ENCODE measurements around the gene CPXM2. TPM values are rescaled to one million over a fixed set of nuclear protein-coding genes. Genes with fewer than 3 reads are reported as not detected.

Gene CPXM2
- 1 to 10 TPM; 4.6 to 6.7 (median 5.9) TPM for polyA plus RNA-seq (ENCODE audit: insufficient read length in 4 of 4)

DNA sequence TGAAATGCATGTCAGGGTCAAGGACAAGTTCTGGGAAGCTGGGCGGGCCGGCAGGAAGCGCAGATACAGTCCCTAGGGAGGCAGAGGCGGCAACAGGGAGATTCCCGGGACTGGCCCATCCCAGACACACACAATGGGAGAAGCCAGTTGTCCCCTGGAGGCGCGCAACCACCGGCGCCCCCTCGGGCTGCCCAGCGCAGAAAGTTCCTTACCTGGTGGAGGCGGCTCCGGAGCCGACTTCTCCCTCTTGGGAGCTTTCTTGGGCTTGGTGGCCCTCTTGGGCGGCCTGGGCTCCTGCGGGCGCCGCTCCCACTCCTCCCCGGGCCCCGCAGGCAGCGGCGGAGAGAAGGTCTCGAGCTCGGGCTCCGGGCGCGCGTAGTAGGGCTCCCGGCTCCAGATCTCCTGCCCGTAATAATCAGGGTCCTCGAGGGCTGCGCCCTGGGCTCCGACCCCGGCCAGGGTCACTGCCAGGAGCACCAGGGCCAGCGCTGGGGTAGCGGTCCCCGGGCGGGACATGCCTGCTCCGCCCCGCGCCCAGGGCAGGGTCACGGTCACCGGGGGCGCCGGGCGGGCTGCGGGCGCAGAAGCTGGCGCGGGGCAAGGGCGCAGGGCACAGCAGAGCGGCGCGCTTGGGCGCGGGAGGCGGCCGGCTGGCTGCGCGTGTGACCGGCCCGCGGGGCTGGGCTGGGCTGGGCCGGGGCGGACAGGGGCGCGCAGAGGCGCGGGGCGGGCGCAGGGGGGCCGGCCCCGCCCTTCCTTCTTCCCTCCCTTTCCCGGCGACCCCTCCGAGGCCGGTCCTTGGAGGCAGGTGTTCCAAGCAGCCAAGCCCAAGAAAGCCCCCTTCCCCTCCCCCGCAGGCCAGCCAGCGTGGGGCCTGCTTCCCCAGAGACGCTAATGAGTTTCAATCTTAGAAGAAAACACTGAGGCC is at the start of gene CPXM2:
Gene CPXM2, minus strand, starts transcription at position 664 of the 928 bp plus-strand sequence. Its CDS starts 148 bp downstream, at position 516.
- no peak for DNase-seq (ENCODE audit: low read depth in 4 of 4, low spot score in 3 of 4)

DNA sequence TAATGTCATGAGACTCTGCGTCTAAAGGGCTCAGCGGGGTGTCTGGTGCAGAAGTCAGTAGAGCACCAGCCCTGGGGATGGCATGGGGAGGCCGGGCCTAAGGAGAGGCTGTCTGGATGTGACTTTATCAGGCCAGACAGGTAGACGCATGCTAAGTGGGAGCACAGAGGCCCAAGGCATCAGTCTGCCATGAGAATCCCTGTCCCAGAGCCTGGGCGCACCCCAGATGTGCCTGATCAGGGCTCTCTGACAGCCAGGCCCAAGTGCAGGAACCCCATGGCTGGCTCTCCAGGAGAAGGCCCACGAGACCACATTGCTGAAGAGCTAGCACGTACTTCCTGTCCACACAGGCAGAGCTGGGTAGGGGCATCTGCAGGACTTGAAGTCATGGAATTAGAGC is 48.0 kb upstream of the CPXM2 start:
- no peak for DNase-seq (ENCODE audit: low read depth in 4 of 4, low spot score in 3 of 4)

DNA sequence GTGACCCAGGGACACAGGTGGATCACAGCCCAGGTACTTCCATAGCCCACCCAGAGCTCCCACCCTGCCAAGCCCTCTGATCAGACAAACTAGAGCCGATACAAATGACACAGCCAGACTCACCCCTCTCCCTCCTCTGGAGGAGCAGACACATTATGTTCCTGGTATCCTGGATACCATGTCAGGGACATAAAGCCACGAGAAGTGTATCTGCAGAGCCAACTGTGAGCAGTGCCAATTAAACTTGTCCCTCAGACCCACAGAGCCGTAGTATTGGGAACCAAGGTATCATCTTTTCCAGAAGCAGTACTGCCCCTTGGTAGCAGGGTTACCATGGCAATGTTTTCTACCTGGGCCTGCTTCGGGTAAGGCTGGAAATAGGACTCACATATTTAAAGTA is 47.3 kb upstream of the CPXM2 start:
- DNase-seq (ENCODE audit: low read depth in 4 of 4, low spot score in 3 of 4) = no peak

DNA sequence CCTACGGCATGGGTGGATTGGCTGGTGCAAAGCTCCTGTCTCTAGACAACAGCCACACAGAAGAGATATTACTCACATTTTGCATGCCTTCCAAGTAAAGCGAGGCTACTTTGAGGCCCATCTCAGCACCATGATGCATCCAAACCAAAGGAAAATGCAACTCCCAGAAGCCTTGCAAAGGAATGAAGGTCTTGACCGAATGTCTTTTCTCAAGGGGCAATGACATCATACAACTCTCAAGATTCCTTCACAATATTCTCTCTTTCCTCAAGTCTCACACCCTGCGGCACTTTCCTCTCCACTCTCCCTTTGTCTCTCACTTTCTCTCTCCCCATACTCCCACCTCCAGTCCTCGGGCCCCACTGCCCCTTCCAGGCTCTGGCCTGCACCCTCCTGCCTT is 44.8 kb upstream of the CPXM2 start:
- no peak for DNase-seq (ENCODE audit: low read depth in 4 of 4, low spot score in 3 of 4)

DNA sequence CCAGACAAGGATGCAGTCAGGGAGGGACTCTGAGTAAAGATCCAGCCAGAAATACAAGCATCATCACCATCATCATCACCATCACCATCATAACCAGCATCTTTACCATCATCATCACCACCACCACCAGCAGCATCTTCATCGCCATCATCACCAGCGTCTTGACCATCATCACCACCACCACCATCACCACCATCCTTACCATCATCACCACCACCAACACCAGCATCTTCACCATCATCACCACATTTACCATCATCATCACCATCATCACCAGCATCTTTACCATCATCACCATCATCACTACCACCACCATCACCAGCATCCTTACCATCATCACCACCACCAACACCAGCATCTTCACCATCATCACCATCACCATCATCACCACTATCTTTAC is 44.1 kb upstream of the CPXM2 start:
- DNase-seq (ENCODE audit: low read depth in 4 of 4, low spot score in 3 of 4) = no peak

DNA sequence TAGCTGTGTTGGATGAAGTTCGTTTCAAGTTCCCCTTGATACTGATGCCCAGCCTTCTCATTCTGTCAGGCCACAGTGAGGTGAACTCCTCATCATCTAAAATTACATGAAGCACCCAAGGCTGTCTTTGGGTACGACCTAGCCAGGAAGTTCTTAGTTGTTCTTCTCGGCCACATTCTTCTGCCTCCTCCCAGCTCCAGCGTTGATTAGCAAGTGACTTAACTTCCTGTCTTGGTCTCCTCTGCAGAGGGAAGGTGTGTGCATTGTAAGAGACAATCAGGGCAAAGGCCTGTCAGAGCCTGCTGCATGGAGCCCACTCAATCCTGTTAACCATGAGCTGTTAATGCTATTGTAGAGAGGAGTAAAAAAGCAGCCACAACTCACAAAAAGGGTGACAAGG is 43.2 kb upstream of the CPXM2 start:
- no peak for DNase-seq (ENCODE audit: low read depth in 4 of 4, low spot score in 3 of 4)

DNA sequence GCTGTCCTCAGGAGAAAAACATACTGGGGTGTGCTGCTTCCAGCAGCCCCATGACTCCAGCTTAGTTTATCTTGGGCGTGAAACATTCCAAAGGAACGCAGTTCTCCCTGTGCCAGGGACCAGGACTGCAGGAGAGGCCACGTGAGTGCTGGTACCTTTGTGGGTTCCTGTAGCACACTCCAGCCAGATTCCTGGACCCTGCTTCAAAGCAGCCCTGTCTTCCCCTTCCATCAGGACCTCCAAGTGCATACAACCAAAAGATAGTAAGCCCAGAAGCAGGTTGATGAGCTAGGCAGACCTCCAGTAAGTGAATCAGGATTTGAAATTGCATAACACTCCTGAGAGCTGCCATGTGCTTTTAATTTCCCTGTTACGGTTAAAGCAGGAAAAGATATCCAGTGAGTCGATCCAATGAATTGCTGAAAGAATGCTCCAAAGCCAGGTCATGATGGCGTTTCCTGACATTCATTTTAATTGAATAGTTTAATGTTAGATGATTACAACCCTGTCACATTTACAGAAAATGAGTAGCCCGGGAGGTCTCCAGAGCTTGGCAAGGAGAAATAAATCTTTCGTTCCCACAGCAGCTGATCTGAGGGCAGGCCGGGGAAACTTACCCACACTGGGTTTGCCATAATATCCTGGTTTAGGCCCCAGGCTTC is 38.9 kb upstream of the CPXM2 start:
- DNase-seq (ENCODE audit: low read depth in 4 of 4, low spot score in 3 of 4) = no peak

DNA sequence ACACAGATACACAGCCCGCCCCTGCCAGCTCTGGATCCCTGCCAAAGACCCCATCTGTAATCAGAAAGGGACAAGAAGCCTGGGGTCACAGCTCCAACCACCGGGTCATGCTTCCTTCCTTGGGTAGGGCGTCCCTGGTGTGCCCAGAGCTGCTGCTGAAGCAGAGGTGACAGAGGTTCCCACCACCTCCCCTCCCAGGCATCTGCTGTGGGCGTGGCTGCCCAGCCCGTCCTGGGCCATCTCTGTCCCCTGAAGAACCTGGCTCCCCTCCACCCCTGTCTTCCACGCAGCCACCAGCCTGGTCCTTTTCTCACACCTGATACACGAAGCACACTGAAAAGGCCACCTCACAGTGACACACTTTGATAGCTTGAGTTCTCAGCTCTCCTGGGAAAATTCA is 38.2 kb upstream of the CPXM2 start:
- DNase-seq (ENCODE audit: low read depth in 4 of 4, low spot score in 3 of 4) = no peak

DNA sequence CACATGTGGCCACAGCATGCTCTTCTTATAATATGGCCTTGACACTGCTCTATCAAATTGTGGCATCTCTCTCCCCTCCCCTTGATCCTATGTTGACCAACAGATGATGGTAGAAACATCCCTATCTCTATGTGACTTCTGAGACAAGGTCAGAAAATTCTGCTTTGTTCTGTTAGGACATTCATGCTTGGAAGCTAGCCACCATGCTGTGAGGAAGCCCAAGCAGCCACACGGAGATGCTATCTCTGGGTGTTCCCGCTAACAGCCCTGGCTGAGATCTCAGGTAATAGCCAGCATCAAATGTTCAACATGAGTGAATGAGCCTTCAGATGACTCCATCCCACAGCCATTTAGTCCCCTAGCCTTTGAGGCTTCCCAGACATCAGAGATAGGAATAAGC is 36.8 kb upstream of the CPXM2 start:
- no peak for DNase-seq (ENCODE audit: low read depth in 4 of 4, low spot score in 3 of 4)

DNA sequence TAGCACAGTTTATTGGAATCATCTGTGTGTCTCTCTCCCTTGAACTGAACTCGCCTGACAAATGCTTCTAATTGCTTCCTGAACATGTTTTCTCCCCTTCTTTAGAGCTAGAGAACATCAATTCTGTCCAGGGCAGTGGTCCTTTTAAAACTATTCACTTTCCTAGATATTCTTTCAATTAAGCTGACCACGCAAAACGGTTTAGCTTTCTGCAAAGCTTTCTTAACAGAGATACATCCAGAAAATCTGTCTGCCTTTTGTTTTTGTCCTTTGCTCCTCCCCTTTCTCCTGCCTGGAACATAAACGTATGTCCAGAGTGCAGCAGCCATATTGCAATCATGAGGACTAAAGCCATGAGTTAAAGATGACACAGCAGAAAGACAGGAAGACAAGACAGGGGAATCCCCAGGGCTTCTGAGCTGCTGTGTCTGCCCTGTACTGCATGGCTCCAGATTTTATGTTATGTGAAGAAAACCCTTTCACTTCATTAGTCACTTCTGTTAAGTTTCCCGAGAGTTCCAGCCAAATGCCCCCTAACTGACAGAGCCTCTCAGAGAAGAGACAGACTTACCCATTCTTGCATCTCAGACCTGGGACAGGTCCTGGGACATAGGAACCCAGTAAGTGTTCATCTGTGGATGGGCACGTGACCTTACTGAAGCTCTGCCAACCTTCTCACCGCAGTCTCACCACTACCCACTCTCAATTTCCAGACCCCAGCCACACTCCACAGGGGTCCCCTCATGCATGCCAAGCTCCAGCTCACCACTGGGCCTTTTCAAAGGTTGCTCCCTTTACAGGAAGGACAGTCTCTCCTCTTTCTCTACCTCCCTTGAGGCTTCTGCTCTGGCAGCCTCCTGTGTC is 35.0 kb upstream of the CPXM2 start:
- no peak for DNase-seq (ENCODE audit: low read depth in 4 of 4, low spot score in 3 of 4)

DNA sequence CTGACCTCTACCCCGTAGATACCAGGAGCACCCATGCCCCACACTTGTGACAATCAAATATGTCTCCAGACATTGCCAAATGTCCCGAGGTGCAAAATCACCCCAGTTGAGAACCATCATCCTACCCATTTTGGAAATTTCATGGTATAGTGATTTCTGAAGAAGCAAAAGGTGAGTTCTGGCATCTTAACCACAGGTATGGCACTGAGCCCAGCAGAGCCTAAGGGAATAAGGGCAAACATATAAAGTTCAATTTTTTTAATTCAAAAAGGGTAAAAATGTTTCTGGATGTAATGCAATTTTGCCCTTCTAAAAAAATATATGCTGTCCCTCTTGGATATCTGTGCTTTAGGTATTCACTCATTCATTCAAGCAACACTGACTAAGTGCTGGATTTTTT is 30.5 kb upstream of the CPXM2 start:
- no peak for DNase-seq (ENCODE audit: low read depth in 4 of 4, low spot score in 3 of 4)

DNA sequence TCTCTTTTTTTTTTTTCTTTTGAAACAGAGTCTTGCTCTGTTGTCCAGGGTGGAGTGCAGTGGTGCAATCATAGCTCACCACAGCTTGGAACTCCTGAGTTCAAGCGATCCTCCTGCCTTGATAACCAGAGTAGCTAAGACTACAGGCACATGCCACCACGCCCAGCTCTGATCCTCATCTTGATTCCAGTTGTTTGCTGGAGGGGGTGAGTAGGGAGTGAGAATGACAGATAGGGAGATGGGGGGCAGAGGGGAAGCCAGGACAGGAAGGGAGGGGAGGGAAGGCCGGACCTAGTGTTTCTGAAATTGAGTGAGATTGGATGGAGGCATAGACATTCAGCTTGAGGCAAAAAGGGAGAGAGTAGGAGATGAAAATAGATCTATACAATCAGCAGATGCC is 25.2 kb upstream of the CPXM2 start:
- DNase-seq (ENCODE audit: low read depth in 4 of 4, low spot score in 3 of 4) = no peak

DNA sequence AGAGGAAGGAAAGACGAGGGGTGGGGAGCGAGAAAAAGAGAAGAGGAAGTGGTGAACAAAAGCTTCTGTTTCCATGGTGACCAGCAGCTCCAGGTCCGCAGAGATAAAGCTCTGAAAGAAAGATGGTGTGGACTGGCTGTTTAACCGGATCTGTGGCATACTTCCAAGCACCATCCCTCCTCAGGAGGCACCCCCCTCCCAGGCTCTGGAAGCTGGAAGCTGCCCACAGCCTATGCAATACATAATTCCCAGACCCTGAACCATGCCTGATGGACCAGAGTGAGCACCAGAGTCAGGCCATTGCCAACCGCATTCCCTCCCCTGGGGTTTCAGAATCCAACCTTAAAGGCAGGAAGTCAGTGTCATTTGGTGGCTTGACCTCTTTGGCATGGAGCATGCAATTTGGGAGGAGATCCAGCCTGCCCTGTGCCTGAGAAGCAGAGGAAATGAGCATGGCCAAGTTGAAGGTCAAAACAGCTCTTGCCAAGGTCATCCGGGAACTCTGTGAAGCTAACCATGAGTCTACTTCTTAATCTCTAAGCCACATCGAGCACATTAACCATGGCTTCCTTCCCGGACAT is 22.2 kb upstream of the CPXM2 start:
- DNase-seq (ENCODE audit: low read depth in 4 of 4, low spot score in 3 of 4) = no peak

DNA sequence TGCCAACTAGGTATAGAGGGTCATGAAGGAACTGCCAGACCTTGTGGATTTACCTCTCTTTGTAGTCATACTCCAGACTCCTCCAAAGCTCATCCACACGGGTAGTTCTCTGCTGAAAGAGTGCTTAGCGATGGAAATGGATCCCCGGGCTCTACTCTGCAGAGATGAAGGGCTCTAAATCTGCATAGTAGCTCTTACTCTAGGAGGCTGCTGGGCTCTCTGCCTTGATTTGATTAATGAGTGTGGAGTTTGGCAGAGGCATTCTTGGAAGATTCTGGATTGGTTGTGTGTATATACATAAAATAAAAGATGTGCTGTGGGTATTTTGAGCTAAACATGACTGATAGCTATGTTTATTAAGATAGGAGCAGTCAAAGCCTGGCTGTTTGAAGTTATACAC is 21.3 kb upstream of the CPXM2 start:
- no peak for DNase-seq (ENCODE audit: low read depth in 4 of 4, low spot score in 3 of 4)

DNA sequence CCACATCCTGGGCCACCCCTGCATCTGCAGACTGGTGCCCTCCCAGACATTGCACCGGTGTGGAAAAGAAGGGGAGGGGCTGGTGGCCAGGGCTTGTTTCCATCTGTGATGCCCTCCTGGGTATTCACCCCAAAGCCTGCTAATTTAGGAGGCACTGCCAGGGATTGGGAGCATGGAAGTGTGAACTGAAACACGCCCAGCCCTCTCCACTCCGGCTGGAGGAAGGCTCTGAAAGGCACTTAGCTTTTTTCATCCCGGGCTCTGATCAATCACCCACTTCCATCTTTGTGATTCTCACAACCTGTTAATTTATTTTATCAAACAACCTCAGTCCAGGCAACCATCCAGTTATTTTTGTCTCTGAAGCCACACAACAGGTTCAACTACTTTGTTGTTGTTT is 20.9 kb upstream of the CPXM2 start:
- no peak for DNase-seq (ENCODE audit: low read depth in 4 of 4, low spot score in 3 of 4)

DNA sequence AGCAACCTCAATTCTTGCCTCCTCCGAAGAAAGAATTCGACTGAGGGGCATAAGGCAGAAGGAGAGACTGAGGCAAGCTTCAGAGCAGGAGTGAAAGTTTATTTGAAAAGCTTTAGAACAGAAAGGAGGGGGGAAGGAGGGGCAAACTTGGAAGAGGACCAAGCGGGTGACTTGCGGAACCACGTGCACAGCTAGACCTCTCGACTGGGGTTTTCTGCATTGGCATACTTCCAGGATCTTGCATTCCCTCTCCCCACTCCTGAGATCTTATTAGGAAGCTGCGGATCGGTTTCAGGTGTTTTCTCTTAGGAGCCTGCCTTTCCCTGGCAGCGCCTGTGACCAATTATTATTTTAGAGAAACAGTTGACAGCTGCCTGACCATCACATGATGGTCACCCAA is 20.3 kb upstream of the CPXM2 start:
- DNase-seq (ENCODE audit: low read depth in 4 of 4, low spot score in 3 of 4) = no peak

DNA sequence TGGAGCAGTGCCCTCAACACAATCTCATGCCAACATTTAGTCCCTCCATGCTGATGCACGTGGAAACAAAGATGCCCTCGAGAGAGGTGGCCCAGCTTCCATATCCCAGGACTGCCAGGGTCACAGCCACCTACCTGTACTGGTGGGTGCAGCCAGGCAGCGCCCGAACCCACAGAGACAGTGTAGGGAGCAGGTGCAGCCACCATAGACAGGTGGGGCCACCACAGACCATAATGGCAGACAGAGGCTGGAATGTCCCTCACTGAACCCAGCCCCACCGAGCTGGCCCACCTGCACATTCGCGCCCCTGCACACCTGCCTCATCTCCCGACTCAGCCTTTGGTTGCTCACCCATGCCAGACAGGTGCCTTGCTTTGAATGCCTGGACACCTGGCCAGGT is 18.3 kb upstream of the CPXM2 start:
- DNase-seq (ENCODE audit: low read depth in 4 of 4, low spot score in 3 of 4) = no peak

DNA sequence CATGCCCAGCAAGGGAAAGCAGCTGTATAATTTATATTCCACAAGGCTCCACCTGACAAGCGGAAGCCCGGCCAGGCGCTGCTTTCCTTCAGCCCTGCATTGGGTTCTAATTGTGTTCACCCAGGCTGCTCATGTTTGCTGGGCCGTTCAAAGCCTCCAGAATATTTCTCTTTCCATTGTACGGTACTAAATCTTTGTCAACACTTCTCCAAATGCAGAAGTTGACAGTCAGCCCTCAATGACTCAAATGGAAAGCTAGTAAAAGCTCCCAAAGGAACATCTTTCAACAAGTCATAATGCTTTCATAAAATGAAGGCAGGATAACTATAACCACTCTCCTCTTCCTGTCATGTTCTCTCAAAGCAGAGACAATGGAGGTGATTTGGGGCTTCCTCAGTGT is 17.8 kb upstream of the CPXM2 start:
- no peak for DNase-seq (ENCODE audit: low read depth in 4 of 4, low spot score in 3 of 4)

DNA sequence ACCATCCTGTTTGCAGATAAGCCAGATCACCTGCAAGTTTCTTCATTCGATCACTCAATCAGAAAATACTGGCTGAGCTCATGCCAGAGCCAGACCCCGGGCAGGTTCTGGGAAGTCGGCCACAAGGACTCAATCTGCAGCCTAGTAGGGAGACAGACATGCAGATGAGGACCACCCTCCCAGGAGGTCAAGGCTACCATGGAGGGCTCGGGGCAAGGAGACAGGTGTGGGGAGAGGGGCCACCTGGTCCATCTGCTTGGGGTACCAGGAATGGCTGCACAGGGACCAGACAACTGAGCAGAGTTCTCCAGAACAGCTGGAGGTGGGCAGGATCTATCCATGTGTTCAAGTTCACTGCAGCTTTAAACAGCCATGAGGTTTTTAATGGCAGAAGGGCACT is 16.8 kb upstream of the CPXM2 start:
- DNase-seq (ENCODE audit: low read depth in 4 of 4, low spot score in 3 of 4) = no peak

DNA sequence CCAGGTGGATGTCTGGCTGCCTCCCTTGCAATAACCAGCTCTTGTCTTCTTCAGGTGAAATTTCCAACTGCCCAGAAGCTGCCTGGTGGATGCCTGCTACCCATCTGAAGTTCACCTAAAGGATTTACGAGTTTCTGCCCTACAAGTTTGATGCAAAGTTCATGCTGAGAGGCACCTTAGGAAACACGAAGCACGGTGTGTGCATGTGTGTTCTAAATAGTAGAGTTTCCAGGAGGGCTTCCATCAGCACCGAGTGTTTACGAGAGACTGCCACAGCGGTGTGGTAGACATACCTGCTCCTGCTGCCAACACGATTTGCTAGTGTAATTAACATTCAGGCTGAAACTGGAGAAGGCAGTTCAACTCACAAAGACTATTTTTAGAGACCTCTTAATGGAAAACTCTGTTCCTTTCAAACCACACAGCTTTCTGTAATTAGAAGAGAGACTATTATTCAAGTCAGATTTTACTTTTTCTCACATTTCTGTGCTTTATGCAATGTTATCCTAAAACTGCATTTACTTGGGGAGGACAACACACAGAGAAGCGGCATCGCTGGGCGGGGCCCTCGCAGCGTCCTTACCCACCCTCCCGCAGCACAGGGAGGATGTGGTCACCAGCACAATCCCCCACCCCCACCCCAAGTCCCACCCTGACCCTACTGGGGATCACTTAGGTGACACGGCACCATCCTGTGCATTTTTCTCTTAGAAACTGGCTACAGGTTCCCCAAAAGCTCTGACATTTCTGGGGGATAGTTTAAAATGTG is 15.5 kb upstream of the CPXM2 start:
- peak in 1 of 4 donors; percentile 34 for DNase-seq (ENCODE audit: low read depth in 4 of 4, low spot score in 3 of 4)

All from right renal pelvis (tissue), 4 donors.